HL-60 (cell line): ENCODE data around the gene DELE1.

Experiments used
- CTCF ChIP-seq: IDR thresholded peaks from one replicate; pipeline ENCODE4 v1.5.1; 2011; ENCODE audit warnings: low read length, control low read depth, inconsistent platforms; ENCODE audit not compliant: insufficient read depth
- REST ChIP-seq: IDR thresholded peaks from 2 replicates; pipeline ENCODE4 v1.6.1; 2012; ENCODE audit warnings: low read depth; ENCODE audit not compliant: insufficient replicate concordance

- TF ChIP-seq CTCF: no peak
- no peak for TF ChIP-seq REST
These were observed 9.5 kb downstream of the DELE1 start for GRCh38 chr5:141933151-141933550.
